Vagina (tissue), 2 donors: ENCODE measurements around the gene ATP8B3.

Experiments used
- CTCF ChIP-seq, 3 experiments: fragments of 450-650 bp in 2 of 3; fragments of 200-600 bp in 1 of 3; sonication (generic) in 1 of 3; IDR thresholded peaks; one replicate each; pipeline ENCODE4 v1.5.1; 2017 to 2019; ENCODE audit warnings: antibody characterized with exemption in 3 of 3, mild to moderate bottlenecking in 2 of 3, moderate library complexity in 2 of 3
- POLR2A ChIP-seq, 2 donors: fragments of 450-650 bp; IDR thresholded peaks; one replicate each; pipeline ENCODE4 v1.6.1; 2017; ENCODE audit warnings: antibody characterized with exemption in 2 of 2, mild to moderate bottlenecking in 2 of 2, moderate library complexity in 2 of 2
- POLR2AphosphoS5 ChIP-seq, 2 donors: sonication (generic); formaldehyde crosslinking; IDR thresholded peaks; one replicate each; pipeline ENCODE4 v1.9.0; 2017; ENCODE audit warnings: antibody characterized with exemption in 2 of 2, mild to moderate bottlenecking in 2 of 2, low read depth in 1 of 2; ENCODE audit not compliant: insufficient read depth in 1 of 2

- TF ChIP-seq CTCF (IDR thresholded peaks at IDR 0.05) (no peak), POLR2AphosphoS5 (IDR thresholded peaks at IDR 0.05; ENCODE audit: insufficient read depth in 1 of 2, low read depth in 1 of 2) (no peak), POLR2A (IDR thresholded peaks at IDR 0.05) (no peak)
Measured at GRCh38 chr19:1854039-1854541, 42.0 kb upstream of the ATP8B3 start.
